ENCODE results near the gene ACP2. TPM values are rescaled to one million over a fixed set of nuclear protein-coding genes. Genes with fewer than 3 reads are reported as not detected.

The ACP2 gene
- total and polyA plus RNA-seq, 9 of the 15 experiments (the other 6 are each of a cell fraction or from before 2014, with no cell fraction given): 1.9 to 20.0 (median 11.6) TPM

DNA sequence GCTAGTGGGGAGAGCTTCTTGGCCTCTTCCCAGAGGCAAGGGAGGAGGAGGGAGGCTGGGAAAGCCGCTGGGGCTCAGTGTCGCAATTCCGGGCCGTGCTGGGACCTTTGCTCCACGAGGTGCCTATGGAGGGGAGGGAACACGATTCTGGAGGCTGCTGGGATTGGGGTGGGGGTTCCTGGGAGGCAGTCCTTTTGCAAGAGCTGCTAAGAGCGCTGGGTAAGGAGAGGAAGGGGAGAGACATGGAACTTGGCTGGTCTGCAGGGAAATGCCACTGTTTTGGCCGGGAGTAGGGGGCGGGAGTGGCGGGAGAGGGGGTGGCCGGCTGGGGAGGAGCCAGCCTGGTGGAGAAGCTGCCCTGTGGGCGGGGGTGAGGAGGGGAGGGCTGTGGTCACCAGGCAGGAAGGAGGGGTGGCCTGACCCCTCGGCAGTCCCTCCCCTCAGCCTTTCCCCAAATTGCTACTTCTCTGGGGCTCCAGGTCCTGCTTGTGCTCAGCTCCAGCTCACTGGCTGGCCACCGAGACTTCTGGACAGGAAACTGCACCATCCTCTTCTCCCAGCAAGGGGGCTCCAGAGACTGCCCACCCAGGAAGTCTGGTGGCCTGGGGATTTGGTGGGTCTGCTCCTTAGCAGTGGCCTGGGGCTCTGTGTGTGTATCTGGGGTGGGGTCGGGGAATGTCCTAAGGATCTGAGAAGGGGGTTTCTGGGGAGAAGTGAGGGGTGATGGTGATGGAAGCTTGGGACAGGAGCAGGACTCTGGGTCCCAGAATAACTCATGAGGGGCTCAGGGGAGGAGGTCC, 9.1 kb upstream of the ACP2 start, which contains the start of gene NR1H3:
Gene NR1H3 (plus strand): TSS at position 480 of the 800 bp plus-strand sequence. CDS start 1,221 bp downstream, outside the sequence.
- Histone ChIP-seq H3K36me3 (ENCODE audit: control insufficient read depth, insufficient read depth, low read length) (no peaks in the 10 kb centered on the region), H3K4me3 (peak within 1 kb of the TSS; percentile 28), H3K27me3 (ENCODE audit: control insufficient read depth in 2 of 2, insufficient read depth in 2 of 2, low read length in 2 of 2) (no peaks in the 10 kb centered on the region), H3K27ac (ENCODE audit: extremely low read depth, low read depth, low read length) (peak within 1 kb of the TSS; percentile 69; the same call in 2 of the 3 replicates), H3K9me3 (replicated peaks; ENCODE audit: control insufficient read depth, insufficient read depth, low read depth, low read length) (no peaks in the 10 kb centered on the region), H2AFZ (ENCODE audit: low read depth, low read length) (peak within 1 kb of the TSS; percentile 86), H3K9me1 (ENCODE audit: control insufficient read depth, insufficient read depth, low read length) (no peaks in the 10 kb centered on the region), H3K4me2 (ENCODE audit: insufficient read depth, low read length) (peak within 1 kb of the TSS; percentile 65), H3K79me2 (ENCODE audit: control insufficient read depth, insufficient read depth, low read length) (no peaks in the 10 kb centered on the region), H4K20me1 (replicated peaks; ENCODE audit: control insufficient read depth, insufficient read depth, low read length) (no peaks in the 10 kb centered on the region), H3K9ac (ENCODE audit: insufficient read depth in 1 of 2, low read depth in 2 of 2, low read length in 2 of 2) (peak within 1 kb of the TSS; percentile 57 to 89), H3K4me1 (replicated peaks in 1 of 2; ENCODE audit: control insufficient read depth in 2 of 2, insufficient read depth in 2 of 2, low read length in 2 of 2) (peaks cover 38% of the 10 kb centered on the region in 2 experiments)
- WGBS (ENCODE audit: insufficient coverage, low coverage, missing lambda C conversion rate): 7% methylated on average over 9 of the region's 15 CpGs
- intact Hi-C loops (cut with micrococcal nuclease) (loop anchor here (1.0 to 2.0 kb wide), 2 partner anchors 81 to 98 kb away; partner anchors contain the start of gene ARFGAP2), in situ Hi-C loops (cut with MboI) (no loop called here)
- DNase-seq (ENCODE audit: extremely low read depth in 1 of 4, low spot score in 3 of 4) (peak; percentile 77 to 95 (median 90)), FAIRE-seq (peak; percentile 29), ATAC-seq (peak; percentile 84)
- POLR2A ChIA-PET: interaction anchor here (0.6 to 3.9 kb wide), 7 partner anchors 9 to 866 kb away, joined by 3 to 31 read pairs (median 4); partner anchors contain the start of gene ACP2
- CTCF ChIA-PET (ENCODE audit: low intra/inter-chr PET ratio): interaction anchor here (0.6 to 3.6 kb wide), 4 partner anchors 12 to 196 kb away, joined by 3 to 46 read pairs (median 5); no protein-coding TSS in a partner anchor
- no TSS peak for BruUV-seq (replicated peaks)
- TF ChIP-seq HDAC6 (IDR thresholded peaks at IDR 0.05; ENCODE audit: low read depth, low read length) (no peak), CCNT2 (IDR thresholded peaks at IDR 0.05; ENCODE audit: borderline replicate concordance, extremely low read depth, insufficient read length, low read depth, low read length) (no peak), ZNF24 (IDR thresholded peaks at IDR 0.05) (no peak), NELFE (IDR thresholded peaks at IDR 0.05; ENCODE audit: insufficient read depth, insufficient read length) (no peak), C11orf30 (IDR thresholded peaks at IDR 0.05; ENCODE audit: low read depth) (no peak), ZNF146 (CRISPR knock-in tag; IDR thresholded peaks at IDR 0.05; ENCODE audit: unreplicated experiment) (no peak), ZNF12 (CRISPR knock-in tag; IDR thresholded peaks at IDR 0.05) (no peak), EGR1 (conservative IDR thresholded peaks at IDR 0.05) (peak; percentile 76), POLR2B (IDR thresholded peaks at IDR 0.05; ENCODE audit: low read depth, partially characterized antibody) (no peak), SP2 (IDR thresholded peaks at IDR 0.05; ENCODE audit: extremely low read depth, low read depth, low read length, poor library complexity, severe bottlenecking) (no peak), ZSCAN29 (IDR thresholded peaks at IDR 0.05) (no peak), HNRNPUL1 (IDR thresholded peaks at IDR 0.05; ENCODE audit: low read length) (no peak), SUPT5H (IDR thresholded peaks at IDR 0.05) (peak; percentile 29; the same call in 1 of the 2 replicates), ZNF384 (IDR thresholded peaks at IDR 0.05; ENCODE audit: low read depth, low read length) (no peak), ESRRA (IDR thresholded peaks at IDR 0.05; ENCODE audit: borderline replicate concordance, low read depth) (no peak), ZNF76 (CRISPR knock-in tag; IDR thresholded peaks at IDR 0.05; ENCODE audit: borderline replicate concordance) (no peak), ZNF133 (CRISPR knock-in tag; IDR thresholded peaks at IDR 0.05) (no peak), ZNF175 (CRISPR knock-in tag; IDR thresholded peaks at IDR 0.05; ENCODE audit: low read depth) (0 out of 2 replicates have a peak, but pooled peaks have one; percentile 30), TAF1 (IDR thresholded peaks at IDR 0.05; ENCODE audit: control insufficient read depth, extremely low read depth, insufficient read depth, low read length, severe bottlenecking) (peak; percentile 27), LCOR (CRISPR knock-in tag; IDR thresholded peaks at IDR 0.05) (no peak), POLR2AphosphoS5 (IDR thresholded peaks at IDR 0.05; ENCODE audit: control insufficient read depth, insufficient read depth, low read depth, low read length) (no peak)
- TF ChIP-seq, protein P1, sequence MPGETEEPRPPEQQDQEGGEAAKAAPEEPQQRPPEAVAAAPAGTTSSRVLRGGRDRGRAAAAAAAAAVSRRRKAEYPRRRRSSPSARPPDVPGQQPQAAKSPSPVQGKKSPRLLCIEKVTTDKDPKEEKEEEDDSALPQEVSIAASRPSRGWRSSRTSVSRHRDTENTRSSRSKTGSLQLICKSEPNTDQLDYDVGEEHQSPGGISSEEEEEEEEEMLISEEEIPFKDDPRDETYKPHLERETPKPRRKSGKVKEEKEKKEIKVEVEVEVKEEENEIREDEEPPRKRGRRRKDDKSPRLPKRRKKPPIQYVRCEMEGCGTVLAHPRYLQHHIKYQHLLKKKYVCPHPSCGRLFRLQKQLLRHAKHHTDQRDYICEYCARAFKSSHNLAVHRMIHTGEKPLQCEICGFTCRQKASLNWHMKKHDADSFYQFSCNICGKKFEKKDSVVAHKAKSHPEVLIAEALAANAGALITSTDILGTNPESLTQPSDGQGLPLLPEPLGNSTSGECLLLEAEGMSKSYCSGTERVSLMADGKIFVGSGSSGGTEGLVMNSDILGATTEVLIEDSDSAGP (CRISPR knock-in tag; IDR thresholded peaks at IDR 0.05): no peak

All from K562 (cell line).